ENCODE data around the gene KIFBP. TPM values are rescaled to one million over a fixed set of nuclear protein-coding genes. Genes with fewer than 3 reads are reported as not detected.
A peak's percentile ranks its signal among the peaks of the same experiment; 100 is the strongest.

Gene KIFBP
- total RNA-seq, 2 experiments from 2014 or later: 9.7 to 10.9 TPM

DNA sequence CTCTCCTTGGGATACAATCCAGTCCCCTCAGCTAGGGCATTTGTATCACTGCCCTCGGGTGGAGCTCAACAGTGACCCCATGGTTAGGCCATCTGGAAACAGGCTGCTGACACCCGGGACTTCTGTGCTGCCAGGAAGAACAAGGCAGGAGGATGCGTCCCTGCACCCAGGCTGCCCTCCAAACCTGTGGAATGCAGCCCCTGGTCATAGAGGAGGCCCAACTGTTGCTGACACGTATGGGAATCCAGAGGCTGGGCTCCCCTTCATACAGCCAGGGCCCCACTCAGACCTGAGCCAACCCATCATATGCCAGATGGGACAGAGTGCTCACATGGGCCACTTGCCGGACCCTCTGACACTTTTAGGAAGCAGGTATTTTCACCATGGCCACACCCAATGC, 53.8 kb downstream of the KIFBP start:
- DNase-seq (no peak), ATAC-seq (no peak)
- Mint-ChIP-seq H3K4me3 (no peak overlapping the region), H3K4me1 (ENCODE audit: low read depth) (peaks cover 35% of the 10 kb centered on the region), H3K36me3 (ENCODE audit: low read depth) (no peaks in the 10 kb centered on the region), H3K9me3 (no peaks in the 10 kb centered on the region), H3K27me3 (no peaks in the 10 kb centered on the region), H3K27ac (no peak overlapping the region)
- ChIA-PET POLR2A (interaction anchor here (1.3 to 6.9 kb wide), 3 partner anchors 18 to 58 kb away, joined by 4 to 77 read pairs (median 5); partner anchors contain the start of gene SRGN), CTCF (no interaction called here)
- intact Hi-C loops (cut with micrococcal nuclease): no loop called here
- TF ChIP-seq, protein P1, sequence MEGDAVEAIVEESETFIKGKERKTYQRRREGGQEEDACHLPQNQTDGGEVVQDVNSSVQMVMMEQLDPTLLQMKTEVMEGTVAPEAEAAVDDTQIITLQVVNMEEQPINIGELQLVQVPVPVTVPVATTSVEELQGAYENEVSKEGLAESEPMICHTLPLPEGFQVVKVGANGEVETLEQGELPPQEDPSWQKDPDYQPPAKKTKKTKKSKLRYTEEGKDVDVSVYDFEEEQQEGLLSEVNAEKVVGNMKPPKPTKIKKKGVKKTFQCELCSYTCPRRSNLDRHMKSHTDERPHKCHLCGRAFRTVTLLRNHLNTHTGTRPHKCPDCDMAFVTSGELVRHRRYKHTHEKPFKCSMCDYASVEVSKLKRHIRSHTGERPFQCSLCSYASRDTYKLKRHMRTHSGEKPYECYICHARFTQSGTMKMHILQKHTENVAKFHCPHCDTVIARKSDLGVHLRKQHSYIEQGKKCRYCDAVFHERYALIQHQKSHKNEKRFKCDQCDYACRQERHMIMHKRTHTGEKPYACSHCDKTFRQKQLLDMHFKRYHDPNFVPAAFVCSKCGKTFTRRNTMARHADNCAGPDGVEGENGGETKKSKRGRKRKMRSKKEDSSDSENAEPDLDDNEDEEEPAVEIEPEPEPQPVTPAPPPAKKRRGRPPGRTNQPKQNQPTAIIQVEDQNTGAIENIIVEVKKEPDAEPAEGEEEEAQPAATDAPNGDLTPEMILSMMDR (IDR thresholded peaks at IDR 0.05): no peak

DNA sequence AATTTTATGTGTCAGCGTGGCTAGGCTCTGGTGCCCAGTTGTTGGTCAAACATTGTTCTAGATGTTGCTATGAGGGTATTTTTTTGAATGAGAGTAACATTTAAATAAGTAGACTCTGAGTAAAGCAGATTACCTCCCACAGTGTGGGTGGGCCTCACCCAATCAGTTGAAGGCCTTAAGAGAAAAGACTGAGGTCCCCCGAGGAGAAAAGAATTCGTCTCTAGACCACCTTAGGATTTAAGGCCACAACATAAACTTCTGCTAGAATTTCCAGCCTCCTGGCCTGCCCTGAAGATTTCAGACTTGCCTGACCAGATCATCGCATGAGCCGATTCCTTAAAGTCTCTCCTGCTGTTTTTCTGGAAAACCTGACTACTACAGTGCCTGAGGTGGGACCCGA, 54.2 kb downstream of the KIFBP start:
- no peaks in the 10 kb centered on the region for H3K36me3 Mint-ChIP-seq (ENCODE audit: low read depth)
- ChIA-PET CTCF (interaction anchor here (3.6 to 4.3 kb wide), 2 partner anchors 23 to 50 kb away, joined by 13 to 25 read pairs; no protein-coding TSS in a partner anchor), POLR2A (interaction anchor here (1.3 to 6.9 kb wide), 3 partner anchors 18 to 57 kb away, joined by 4 to 77 read pairs (median 5); partner anchors contain the start of gene SRGN)
- H3K27ac Mint-ChIP-seq: no peak overlapping the region
- TF ChIP-seq, protein P1 (IDR thresholded peaks at IDR 0.05): no peak
- H3K4me1 Mint-ChIP-seq (ENCODE audit: low read depth): peaks cover 38% of the 10 kb centered on the region
- ATAC-seq: no peak
- H3K27me3 Mint-ChIP-seq: no peaks in the 10 kb centered on the region
- DNase-seq: no peak
- H3K4me3 Mint-ChIP-seq: no peak overlapping the region
- H3K9me3 Mint-ChIP-seq: no peaks in the 10 kb centered on the region
- intact Hi-C loops (cut with micrococcal nuclease): no loop called here

DNA sequence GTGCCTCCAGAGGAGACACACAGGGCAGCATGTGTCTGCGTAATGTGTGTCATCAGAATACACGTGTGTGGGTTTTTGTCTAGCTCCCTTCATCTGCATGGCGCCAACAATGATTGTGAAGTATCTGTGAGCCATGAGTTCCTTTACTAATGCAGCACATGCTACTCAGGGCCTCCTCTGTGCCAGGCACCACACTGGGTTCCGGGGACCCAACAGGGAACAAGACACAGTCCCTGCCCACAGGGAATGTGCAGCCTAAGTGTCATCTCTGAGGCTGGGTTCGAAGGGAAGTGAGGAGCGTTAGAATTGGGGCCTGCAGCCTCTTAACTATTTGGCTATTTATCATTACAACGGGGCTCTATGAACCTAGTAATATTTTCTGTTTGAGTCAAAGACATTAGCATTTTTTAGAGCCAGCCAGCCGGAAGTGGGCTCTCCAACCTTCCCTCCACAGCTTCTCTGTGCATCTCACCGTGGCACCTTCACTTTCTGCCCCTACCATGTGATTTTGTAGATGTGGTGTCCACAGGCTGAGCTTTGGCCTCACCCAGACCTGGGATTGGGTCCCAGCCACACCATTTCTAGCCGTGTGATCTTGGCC, 55.4 kb downstream of the KIFBP start:
- ChIA-PET CTCF (interaction anchor here (0.6 to 4.3 kb wide), 7 partner anchors 18 to 51 kb away, joined by 3 to 25 read pairs (median 6); partner anchors contain the start of gene SRGN), POLR2A (interaction anchor here (0.9 to 6.9 kb wide), 8 partner anchors 11 to 88 kb away, joined by 3 to 77 read pairs (median 4); partner anchors contain the start of genes DDX21 and SRGN)
- H3K4me1 Mint-ChIP-seq (ENCODE audit: low read depth): peaks cover 40% of the 10 kb centered on the region
- no peaks in the 10 kb centered on the region for H3K36me3 Mint-ChIP-seq (ENCODE audit: low read depth)
- peak overlapping the region; percentile 24 for H3K4me3 Mint-ChIP-seq
- no peaks in the 10 kb centered on the region for H3K9me3 Mint-ChIP-seq
- peak; percentile 68 for DNase-seq
- peak overlapping the region; percentile 94 for H3K27ac Mint-ChIP-seq
- TF ChIP-seq, protein P1 (IDR thresholded peaks at IDR 0.05): no peak
- intact Hi-C loops (cut with micrococcal nuclease): loop anchor here (2.0 kb wide), 1 partner anchor 47 kb away; no protein-coding TSS in a partner anchor
- H3K27me3 Mint-ChIP-seq: no peaks in the 10 kb centered on the region
- ATAC-seq: peak; percentile 34

DNA sequence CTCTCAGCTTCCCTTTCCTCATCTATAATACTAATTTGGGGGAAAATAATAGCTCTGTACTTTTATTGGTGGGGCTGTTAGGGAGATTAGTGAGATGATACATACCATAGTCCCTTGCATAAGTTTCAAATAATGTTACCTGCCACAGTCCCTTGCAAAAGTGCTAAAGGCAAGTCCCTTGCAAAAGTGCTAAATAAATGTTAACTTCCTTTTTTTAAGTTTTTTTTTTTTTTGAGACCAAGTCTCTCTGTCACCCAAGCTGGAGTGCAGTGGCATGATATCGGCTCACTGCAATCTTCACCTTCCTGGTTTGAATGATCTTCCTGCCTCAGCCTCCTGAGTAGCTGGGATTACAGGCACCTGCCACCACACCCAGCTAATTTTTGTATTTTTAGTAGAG, 55.9 kb downstream of the KIFBP start:
- Mint-ChIP-seq H3K9me3 (no peaks in the 10 kb centered on the region), H3K36me3 (ENCODE audit: low read depth) (no peaks in the 10 kb centered on the region), H3K27ac (peak overlapping the region; percentile 94), H3K4me3 (peak overlapping the region; percentile 24), H3K27me3 (no peaks in the 10 kb centered on the region), H3K4me1 (ENCODE audit: low read depth) (peaks cover 40% of the 10 kb centered on the region)
- TF ChIP-seq, protein P1 (IDR thresholded peaks at IDR 0.05): no peak
- no peak for ATAC-seq
- intact Hi-C loops (cut with micrococcal nuclease): loop anchor here (2.0 kb wide), 1 partner anchor 46 kb away; no protein-coding TSS in a partner anchor
- POLR2A ChIA-PET: interaction anchor here (0.8 to 6.9 kb wide), 8 partner anchors 11 to 88 kb away, joined by 3 to 77 read pairs (median 3); partner anchors contain the start of genes DDX21 and SRGN
- CTCF ChIA-PET: interaction anchor here (0.9 to 4.3 kb wide), 8 partner anchors 18 to 51 kb away, joined by 3 to 25 read pairs (median 7); partner anchors contain the start of gene SRGN
- no peak for DNase-seq
